Epithelial cell of esophagus (primary cell): ENCODE data around the gene OR8B8.
"Not testable (repeated sequence)": the region's sequence is repeated elsewhere in the genome, so short reads cannot be mapped to it uniquely, and the experiment has no call there.

ENCODE experiments used
- DNase-seq: peaks from one replicate; pipeline ENCODE4 v3.0.0; 2010; ENCODE audit warnings: low read depth
- H3K4me3 ChIP-seq: 2 replicates; pipeline ENCODE4 v1.5.1; 2011; ENCODE audit warnings: mild to moderate bottlenecking, low read length, control low read depth
- TF ChIP-seq, protein P1 (sequence below): IDR thresholded peaks from 2 replicates; pipeline ENCODE4 v1.5.1; 2011; ENCODE audit warnings: low read depth, mild to moderate bottlenecking, low read length, control low read depth, inconsistent platforms; ENCODE audit not compliant: insufficient read depth; ENCODE audit errors: missing control alignments

The OR8B8 gene

DNA sequence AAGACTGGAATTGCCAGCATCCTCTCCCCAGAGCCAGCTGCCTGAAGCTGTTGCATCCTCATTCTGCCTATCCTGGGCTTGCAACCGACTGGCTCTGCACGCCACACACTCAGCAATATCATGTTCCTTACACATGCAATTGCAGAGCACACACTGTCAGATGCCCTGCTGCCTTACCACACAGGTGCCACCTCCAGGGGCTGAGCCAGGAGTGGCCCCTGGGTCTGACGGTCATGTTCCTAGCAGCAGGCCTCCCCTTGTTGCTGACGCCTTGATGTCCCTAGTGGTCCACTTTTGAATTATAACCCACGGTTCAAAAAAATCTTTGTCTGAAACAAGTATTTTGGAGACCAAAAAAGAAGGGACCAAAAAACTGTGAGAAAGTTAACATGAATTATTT is 18.5 kb upstream of the OR8B8 start:
- DNase-seq: no peak
- H3K4me3 ChIP-seq: no peak overlapping the region
- TF ChIP-seq, protein P1, sequence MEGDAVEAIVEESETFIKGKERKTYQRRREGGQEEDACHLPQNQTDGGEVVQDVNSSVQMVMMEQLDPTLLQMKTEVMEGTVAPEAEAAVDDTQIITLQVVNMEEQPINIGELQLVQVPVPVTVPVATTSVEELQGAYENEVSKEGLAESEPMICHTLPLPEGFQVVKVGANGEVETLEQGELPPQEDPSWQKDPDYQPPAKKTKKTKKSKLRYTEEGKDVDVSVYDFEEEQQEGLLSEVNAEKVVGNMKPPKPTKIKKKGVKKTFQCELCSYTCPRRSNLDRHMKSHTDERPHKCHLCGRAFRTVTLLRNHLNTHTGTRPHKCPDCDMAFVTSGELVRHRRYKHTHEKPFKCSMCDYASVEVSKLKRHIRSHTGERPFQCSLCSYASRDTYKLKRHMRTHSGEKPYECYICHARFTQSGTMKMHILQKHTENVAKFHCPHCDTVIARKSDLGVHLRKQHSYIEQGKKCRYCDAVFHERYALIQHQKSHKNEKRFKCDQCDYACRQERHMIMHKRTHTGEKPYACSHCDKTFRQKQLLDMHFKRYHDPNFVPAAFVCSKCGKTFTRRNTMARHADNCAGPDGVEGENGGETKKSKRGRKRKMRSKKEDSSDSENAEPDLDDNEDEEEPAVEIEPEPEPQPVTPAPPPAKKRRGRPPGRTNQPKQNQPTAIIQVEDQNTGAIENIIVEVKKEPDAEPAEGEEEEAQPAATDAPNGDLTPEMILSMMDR: no peak

DNA sequence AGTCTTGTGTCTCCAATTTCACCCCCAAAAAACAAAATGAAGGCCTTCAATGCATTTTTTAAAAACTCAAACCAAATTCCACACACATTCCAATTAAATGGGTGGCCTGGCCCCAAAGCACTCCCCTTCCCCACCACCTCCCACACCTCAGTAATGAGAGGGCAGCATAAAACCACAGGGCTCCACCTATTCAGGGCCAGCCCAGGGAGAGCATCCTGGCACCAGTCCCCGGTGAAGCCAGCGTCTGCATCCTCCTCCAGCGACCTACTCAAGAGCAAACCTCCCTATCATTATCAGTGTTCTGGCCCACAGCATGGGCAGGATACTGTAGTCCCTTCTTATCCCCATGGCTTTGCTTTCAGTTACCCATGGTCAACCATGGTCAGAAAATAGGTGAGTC is 17.8 kb upstream of the OR8B8 start:
- TF ChIP-seq, protein P1: no peak
- no peak overlapping the region for H3K4me3 ChIP-seq
- no peak for DNase-seq

GRCh38 chr11:124460459-124460858 is 15.0 kb upstream of the OR8B8 start:
- no peak overlapping the region for H3K4me3 ChIP-seq
- TF ChIP-seq, protein P1: no peak

DNA sequence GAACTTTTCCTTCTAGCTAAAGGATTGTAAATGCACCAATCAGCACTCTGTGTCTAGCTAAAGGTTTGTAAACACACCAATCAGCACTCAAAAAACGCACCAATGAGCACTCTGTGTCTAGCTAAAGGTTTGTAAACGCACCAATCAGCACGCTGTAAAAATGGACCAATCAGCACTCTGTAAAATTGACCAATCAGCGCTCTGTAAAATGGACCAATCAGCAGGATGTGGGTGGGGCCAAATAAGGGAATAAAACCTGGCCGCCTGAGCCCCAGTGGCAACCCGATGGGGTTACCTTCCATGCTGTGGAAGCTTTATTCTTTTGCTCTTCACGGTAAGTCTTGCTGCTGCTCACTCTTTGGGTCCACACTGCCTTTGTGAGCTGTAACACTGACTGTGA is 13.9 kb upstream of the OR8B8 start:
- H3K4me3 ChIP-seq, DNase-seq: not testable (repeated sequence)

More at GRCh38 chr11:124460459-124460858, 15.0 kb upstream of the OR8B8 start:
- no peak for DNase-seq

- H3K4me3 ChIP-seq: no peak overlapping the region
- no peak for DNase-seq
- TF ChIP-seq, protein P1: no peak
Observed at GRCh38 chr11:124454552-124454951, 9.1 kb upstream of the OR8B8 start.

GRCh38 chr11:124446916-124447315 is 1.4 kb upstream of the OR8B8 start:
- DNase-seq: peak; percentile 41
- H3K4me3 ChIP-seq: no peak overlapping the region
- TF ChIP-seq, protein P1: no peak

- TF ChIP-seq, protein P1: no peak
- no peak for DNase-seq
- H3K4me3 ChIP-seq: no peak overlapping the region
Observed at GRCh38 chr11:124442847-124443246, 2.6 kb downstream of the OR8B8 start.
